Measurements from ENCODE around the gene INTS6L. TPM values are rescaled to one million over a fixed set of nuclear protein-coding genes. Genes with fewer than 3 reads are reported as not detected.
"Not testable (repeated sequence)": the region's sequence is repeated elsewhere in the genome, so short reads cannot be mapped to it uniquely, and the experiment has no call there.

Gene INTS6L
- total RNA-seq, 1 donor from 2014 or later: 3.8 TPM

DNA sequence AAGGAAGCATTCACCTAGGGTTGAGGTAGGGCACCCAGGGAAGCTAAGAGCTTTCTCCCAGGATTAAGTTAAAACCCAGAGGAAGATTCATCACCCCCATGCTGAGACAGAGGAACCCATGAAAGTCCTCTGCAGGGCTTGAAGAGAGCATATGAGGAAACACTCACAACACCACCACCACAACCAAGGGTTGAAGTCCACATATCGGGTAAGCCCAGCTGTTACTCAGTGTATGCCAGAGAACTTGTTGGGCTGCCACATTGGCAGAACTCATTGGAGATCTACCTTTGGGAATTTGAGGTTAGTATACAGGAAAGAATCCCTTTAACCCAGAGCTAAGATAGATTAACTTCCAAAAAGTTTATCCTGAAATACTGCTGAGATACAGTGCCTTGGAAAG, 75.1 kb downstream of the INTS6L start:
- DNase-seq (ENCODE audit: low spot score): no peak

DNA sequence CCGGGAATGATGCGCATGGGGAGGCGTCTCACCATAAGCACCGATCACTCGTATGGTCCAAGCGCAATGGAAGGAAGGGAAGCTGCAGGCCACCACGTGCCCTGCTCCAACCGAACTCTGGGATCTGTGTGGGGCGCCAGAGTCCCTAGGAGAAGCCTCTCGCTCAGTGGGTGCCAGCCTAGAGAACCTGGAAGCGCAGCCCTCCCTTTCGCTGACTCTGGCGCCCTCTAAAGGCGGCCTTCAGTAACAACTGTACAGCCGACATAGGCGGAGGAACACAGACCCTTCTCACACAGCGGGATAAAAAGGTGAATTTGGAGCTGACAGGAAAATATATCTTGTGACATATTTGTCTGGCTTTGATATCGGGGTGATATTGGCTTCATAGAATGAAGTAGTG, 76.0 kb downstream of the INTS6L start:
- no peak for DNase-seq (ENCODE audit: low spot score)

GRCh38 chrX:135605906-135606305, 85.4 kb downstream of the INTS6L start:
- no peak for DNase-seq (ENCODE audit: low spot score)

DNA sequence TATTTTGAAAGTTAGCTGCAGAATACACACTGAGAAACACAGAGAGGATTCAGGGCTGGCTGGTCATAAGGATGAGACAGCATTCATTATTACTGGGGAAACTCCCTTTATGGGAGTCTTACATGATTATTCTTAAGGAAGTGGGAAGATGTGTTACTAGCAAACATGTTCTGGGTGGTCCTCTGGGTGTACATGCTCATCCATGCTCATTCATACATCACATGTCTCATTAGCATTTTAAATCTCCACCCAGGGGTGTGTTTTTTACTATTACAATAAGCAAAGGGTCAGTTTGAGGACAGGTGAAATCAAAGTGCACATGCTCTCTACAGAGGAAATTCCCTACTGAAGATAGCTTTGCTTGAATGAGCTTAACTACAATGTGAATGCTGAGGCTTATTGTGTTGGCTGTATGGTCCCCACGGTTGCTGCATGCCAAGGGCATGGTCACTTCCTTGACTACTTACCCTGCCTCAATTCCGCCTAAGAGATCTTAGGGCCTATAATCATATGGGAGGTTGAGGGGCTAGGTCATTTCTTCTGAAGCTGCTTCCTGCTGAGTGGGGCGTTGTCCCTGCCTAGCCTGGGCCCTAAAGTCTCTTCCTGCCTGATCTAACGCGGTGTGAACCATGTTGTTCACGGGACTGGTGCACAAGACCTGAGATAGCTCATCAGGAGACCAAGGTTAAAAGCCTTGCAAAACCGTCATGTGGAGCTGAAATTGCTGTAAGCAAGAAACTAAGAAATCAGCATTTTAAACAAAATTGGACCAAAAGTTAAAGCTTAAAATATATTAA, 104.1 kb downstream of the INTS6L start:
- DNase-seq (ENCODE audit: low spot score): not testable (repeated sequence)

DNA sequence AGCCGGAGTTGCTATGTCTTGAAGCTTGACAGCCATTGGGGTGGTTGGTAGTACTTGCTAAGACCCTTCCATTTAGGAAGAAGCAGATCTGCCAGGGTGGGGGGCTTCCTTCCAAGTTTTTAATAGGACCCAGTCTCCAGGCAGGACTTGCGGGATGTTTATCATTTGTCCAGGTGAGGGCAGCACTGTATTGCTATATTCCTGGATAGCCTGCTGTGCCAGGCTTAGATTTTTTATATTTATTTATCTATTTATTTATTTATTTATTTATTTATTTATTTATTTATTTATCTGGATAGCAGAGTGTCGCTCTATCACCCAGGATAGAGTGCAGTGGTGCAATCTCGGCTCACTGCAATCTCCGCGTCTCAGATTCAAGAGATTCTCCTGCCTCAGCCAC, 105.5 kb downstream of the INTS6L start:
- DNase-seq (ENCODE audit: low spot score): no peak

GRCh38 chrX:135629342-135629741, 108.9 kb downstream of the INTS6L start:
- no peak for DNase-seq (ENCODE audit: low spot score)

Other genes starting within 250 kb of the INTS6L start
- not detected for gene ETDC, start 211.2 kb upstream of the INTS6L start, total RNA-seq
- 6.9 TPM for gene ZNF75D, start 176.6 kb upstream of the INTS6L start, total RNA-seq
- gene ZNF449, start 175.9 kb upstream of the INTS6L start, total RNA-seq: 6.9 TPM
- 0.39 TPM for gene SMIM10L2A, start 98.7 kb upstream of the INTS6L start, total RNA-seq
- not detected for gene CT45A1, start 193.0 kb downstream of the INTS6L start, total RNA-seq
- not detected for gene CT45A3, start 247.5 kb downstream of the INTS6L start, total RNA-seq

All from mesenteric fat pad (tissue), 1 donor.